ENCODE measurements around the gene CALM3. TPM values are rescaled to one million over a fixed set of nuclear protein-coding genes. Genes with fewer than 3 reads are reported as not detected.

Gene CALM3
- polyA plus RNA-seq, 1 of the 3 experiments (the other 2 are of a cell fraction): 495 TPM

- Histone ChIP-seq H3K36me3 (replicated peaks in 1 of 2; ENCODE audit: control insufficient read depth in 1 of 2, insufficient read depth in 2 of 2, low read length in 1 of 2) (no peaks in the 10 kb centered on the region), H2AFZ (ENCODE audit: low read depth) (no peak overlapping the region), H3K9me3 (no peaks in the 10 kb centered on the region), H4K20me1 (ENCODE audit: insufficient read depth) (no peaks in the 10 kb centered on the region), H3K9me2 (no peaks in the 10 kb centered on the region), H3K79me2 (ENCODE audit: insufficient read depth) (no peaks in the 10 kb centered on the region), H3K27me3 (ENCODE audit: insufficient read depth) (no peaks in the 10 kb centered on the region), H3K4me3 (ENCODE audit: low read depth in 2 of 2, low read length in 1 of 2) (no peak overlapping the region), H3K4me2 (no peak overlapping the region), H3K9ac (no peak overlapping the region), H3K27ac (ENCODE audit: low read depth in 2 of 2, low read length in 1 of 2) (no peak overlapping the region), H3K4me1 (ENCODE audit: control insufficient read depth in 1 of 2, insufficient read depth in 2 of 2, low read depth in 1 of 2, low read length in 1 of 2) (peaks cover 0 to 5% of the 10 kb centered on the region in 2 experiments; a peak in 1 of 4 replicates), H3F3A (replicated peaks; ENCODE audit: insufficient read depth) (no peaks in the 10 kb centered on the region)
- ChIA-PET POLR2A (no interaction called here), CTCF (interaction anchor here (0.9 to 1.8 kb wide), 7 partner anchors 14 to 48 kb away, joined by 3 to 7 read pairs (median 5); no protein-coding TSS in a partner anchor)
- WGBS (ENCODE audit: low lambda C conversion rate): 81% methylated on average over 4 of the region's 4 CpGs
- no peak for TF ChIP-seq FOSL2 (IDR thresholded peaks at IDR 0.05; ENCODE audit: borderline replicate concordance, low read depth)
- TF ChIP-seq SIN3A (IDR thresholded peaks at IDR 0.05; ENCODE audit: borderline replicate concordance, low read depth, low read length): no peak
- TF ChIP-seq MXI1 (IDR thresholded peaks at IDR 0.05; ENCODE audit: low read depth, low read length): no peak
- TF ChIP-seq, protein P1, sequence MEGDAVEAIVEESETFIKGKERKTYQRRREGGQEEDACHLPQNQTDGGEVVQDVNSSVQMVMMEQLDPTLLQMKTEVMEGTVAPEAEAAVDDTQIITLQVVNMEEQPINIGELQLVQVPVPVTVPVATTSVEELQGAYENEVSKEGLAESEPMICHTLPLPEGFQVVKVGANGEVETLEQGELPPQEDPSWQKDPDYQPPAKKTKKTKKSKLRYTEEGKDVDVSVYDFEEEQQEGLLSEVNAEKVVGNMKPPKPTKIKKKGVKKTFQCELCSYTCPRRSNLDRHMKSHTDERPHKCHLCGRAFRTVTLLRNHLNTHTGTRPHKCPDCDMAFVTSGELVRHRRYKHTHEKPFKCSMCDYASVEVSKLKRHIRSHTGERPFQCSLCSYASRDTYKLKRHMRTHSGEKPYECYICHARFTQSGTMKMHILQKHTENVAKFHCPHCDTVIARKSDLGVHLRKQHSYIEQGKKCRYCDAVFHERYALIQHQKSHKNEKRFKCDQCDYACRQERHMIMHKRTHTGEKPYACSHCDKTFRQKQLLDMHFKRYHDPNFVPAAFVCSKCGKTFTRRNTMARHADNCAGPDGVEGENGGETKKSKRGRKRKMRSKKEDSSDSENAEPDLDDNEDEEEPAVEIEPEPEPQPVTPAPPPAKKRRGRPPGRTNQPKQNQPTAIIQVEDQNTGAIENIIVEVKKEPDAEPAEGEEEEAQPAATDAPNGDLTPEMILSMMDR (IDR thresholded peaks at IDR 0.05): no peak
- TF ChIP-seq RCOR1 (IDR thresholded peaks at IDR 0.05; ENCODE audit: low read length): no peak
- no peak for TF ChIP-seq IRF3 (IDR thresholded peaks at IDR 0.05; ENCODE audit: low read depth, low read length)
- TF ChIP-seq RAD21 (IDR thresholded peaks at IDR 0.05; ENCODE audit: low read length): no peak
- TF ChIP-seq MEF2A (IDR thresholded peaks at IDR 0.05; ENCODE audit: borderline replicate concordance, low read depth): no peak
- TF ChIP-seq GATA2 (CRISPR knock-in tag; IDR thresholded peaks at IDR 0.05): no peak
- no peak for TF ChIP-seq TAF1 (IDR thresholded peaks at IDR 0.05; ENCODE audit: borderline replicate concordance, low read depth, low read length)
- TF ChIP-seq, protein P2, sequence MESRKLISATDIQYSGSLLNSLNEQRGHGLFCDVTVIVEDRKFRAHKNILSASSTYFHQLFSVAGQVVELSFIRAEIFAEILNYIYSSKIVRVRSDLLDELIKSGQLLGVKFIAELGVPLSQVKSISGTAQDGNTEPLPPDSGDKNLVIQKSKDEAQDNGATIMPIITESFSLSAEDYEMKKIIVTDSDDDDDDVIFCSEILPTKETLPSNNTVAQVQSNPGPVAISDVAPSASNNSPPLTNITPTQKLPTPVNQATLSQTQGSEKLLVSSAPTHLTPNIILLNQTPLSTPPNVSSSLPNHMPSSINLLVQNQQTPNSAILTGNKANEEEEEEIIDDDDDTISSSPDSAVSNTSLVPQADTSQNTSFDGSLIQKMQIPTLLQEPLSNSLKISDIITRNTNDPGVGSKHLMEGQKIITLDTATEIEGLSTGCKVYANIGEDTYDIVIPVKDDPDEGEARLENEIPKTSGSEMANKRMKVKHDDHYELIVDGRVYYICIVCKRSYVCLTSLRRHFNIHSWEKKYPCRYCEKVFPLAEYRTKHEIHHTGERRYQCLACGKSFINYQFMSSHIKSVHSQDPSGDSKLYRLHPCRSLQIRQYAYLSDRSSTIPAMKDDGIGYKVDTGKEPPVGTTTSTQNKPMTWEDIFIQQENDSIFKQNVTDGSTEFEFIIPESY (IDR thresholded peaks at IDR 0.05; ENCODE audit: borderline replicate concordance, low read depth): no peak
- TF ChIP-seq FOXM1 (IDR thresholded peaks at IDR 0.05; ENCODE audit: low read depth): no peak
- TF ChIP-seq FOXJ3 (CRISPR knock-in tag; IDR thresholded peaks at IDR 0.05): no peak
- no peak for DNase-seq
These were observed 22.7 kb upstream of the CALM3 start for GRCh38 chr19:46578450-46578849.
